Upper lobe of right lung (tissue), 1 donor: ENCODE data around the gene GNRH2. TPM values are rescaled to one million over a fixed set of nuclear protein-coding genes. Genes with fewer than 3 reads are reported as not detected.

Source experiments
- ATAC-seq: fragments of 200-7000 bp; cut with Tn5 transposase; one replicate; pipeline ENCODE4 v1.9.1; 2020; ENCODE audit warnings: mild to moderate bottlenecking, moderate library complexity
- DNase-seq: peaks from one replicate; pipeline ENCODE4 v3.0.0-alpha.2; 2020
- H3K27ac ChIP-seq: fragments of 200-600 bp; one replicate; pipeline ENCODE4 v1.8.0; 2022
- H3K27me3 ChIP-seq: fragments of 200-600 bp; one replicate; pipeline ENCODE4 v1.8.0; 2022; ENCODE audit warnings: mild to moderate bottlenecking
- H3K36me3 ChIP-seq: fragments of 200-600 bp; one replicate; pipeline ENCODE4 v1.8.0; 2022
- H3K4me1 ChIP-seq: fragments of 200-600 bp; one replicate; pipeline ENCODE4 v1.8.0; 2022
- H3K4me3 ChIP-seq: fragments of 200-600 bp; one replicate; pipeline ENCODE4 v1.8.0; 2022; ENCODE audit warnings: mild to moderate bottlenecking
- H3K9me3 ChIP-seq: fragments of 200-600 bp; one replicate; pipeline ENCODE4 v1.8.0; 2022
- CTCF ChIP-seq: fragments of 200-600 bp; IDR thresholded peaks from one replicate; pipeline ENCODE4 v1.8.0; 2022; ENCODE audit warnings: antibody characterized with exemption
- intact Hi-C: fragments of 100-400 bp; cut with DNase I; formaldehyde crosslinking; loops from one replicate; pipeline ENCODE4 v1.11.0; 2022
- total RNA-seq: library from RNA; stranded (reverse); fragmentation: NEBNext Ultra II Directional; extraction: Animal tissue kit (Norgen Biotek cat#: 25700); gene quantifications from one replicate; pipeline ENCODE4 v1.2.1, GENCODE V29; 2021
- donor health status: DM: no; HTN: yes; CAD: no; lungs with severe emphysema.

The GNRH2 gene
- total RNA-seq, 1 donor from 2014 or later = not detected

GRCh38 chr20:3094848-3095629, 51.6 kb downstream of the GNRH2 start:
- intact Hi-C loops = no loop called here

More at GRCh38 chr20:3094848-3095629, 51.6 kb downstream of the GNRH2 start:
- H3K9me3 ChIP-seq = no peaks in the 10 kb centered on the region
- H3K27ac ChIP-seq = no peak overlapping the region
- no peak for DNase-seq
- H3K36me3 ChIP-seq = no peaks in the 10 kb centered on the region
- peaks cover 36% of the 10 kb centered on the region for H3K27me3 ChIP-seq
- H3K4me1 ChIP-seq = peaks cover 4% of the 10 kb centered on the region
- peak; percentile 30 for ATAC-seq
- H3K4me3 ChIP-seq = no peak overlapping the region
- TF ChIP-seq CTCF = no peak

Other genes with a start within 250 kb of the GNRH2 start
- gene CPXM1, start 243.0 kb upstream of the GNRH2 start, total RNA-seq = 1.3 TPM
- not detected for gene C20orf141, start 228.6 kb upstream of the GNRH2 start, total RNA-seq
- gene TMEM239, start 227.3 kb upstream of the GNRH2 start, total RNA-seq = not detected
- gene PCED1A, start 203.0 kb upstream of the GNRH2 start, total RNA-seq = 44.3 TPM
- 34.8 TPM for gene VPS16, start 202.9 kb upstream of the GNRH2 start, total RNA-seq
- gene PTPRA, start 170.1 kb upstream of the GNRH2 start, total RNA-seq = 69.6 TPM
- 32.0 TPM for gene MRPS26, start 2.4 kb downstream of the GNRH2 start, total RNA-seq
- not detected for gene OXT, start 28.0 kb downstream of the GNRH2 start, total RNA-seq
- gene AVP, start 41.1 kb downstream of the GNRH2 start, total RNA-seq = not detected
- 18.0 TPM for gene FASTKD5, start 116.2 kb downstream of the GNRH2 start, total RNA-seq
- gene UBOX5, start 116.2 kb downstream of the GNRH2 start, total RNA-seq = 7.9 TPM
- 21.5 TPM for gene LZTS3, start 129.9 kb downstream of the GNRH2 start, total RNA-seq
- gene DDRGK1, start 161.1 kb downstream of the GNRH2 start, total RNA-seq = 108 TPM
- 43.4 TPM for gene ITPA, start 165.9 kb downstream of the GNRH2 start, total RNA-seq
- gene SLC4A11, start 195.6 kb downstream of the GNRH2 start, total RNA-seq = 2.7 TPM